ENCODE results near the gene SLC25A34.

The SLC25A34 gene

DNA sequence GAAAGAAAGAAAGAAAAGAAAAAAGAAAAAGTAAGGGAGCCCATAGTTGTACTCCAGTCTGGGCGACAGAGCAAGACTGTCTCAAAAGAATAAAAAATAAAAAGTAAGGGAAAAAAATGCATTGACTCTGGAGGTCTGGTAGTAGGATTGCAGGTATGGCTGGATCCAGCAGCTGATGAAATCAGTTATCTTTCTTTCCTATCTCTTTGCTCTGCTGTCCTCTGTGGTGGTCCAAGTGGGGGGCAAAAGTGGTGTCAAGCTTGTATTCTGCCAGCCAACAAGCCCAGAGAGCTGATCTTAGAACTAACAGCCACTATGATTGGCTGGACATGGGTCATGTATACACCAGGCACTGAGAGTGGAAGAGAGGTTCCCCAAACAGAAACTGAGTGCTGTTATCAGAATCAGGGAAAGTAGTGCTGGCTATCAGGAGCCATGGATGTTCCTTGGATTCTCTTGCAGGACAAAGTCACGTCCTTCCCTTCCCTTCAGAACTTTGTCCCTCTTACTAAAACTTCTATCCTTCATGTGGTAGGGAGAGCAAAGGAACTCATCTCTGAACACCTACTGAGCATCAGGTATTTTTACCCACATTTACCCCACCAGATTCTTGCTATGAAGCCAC lies 19.1 kb downstream of the SLC25A34 start:
- DNase-seq, result no peak

- no peak for DNase-seq
Measured at GRCh38 chr1:15755646-15756040, 19.6 kb downstream of the SLC25A34 start.

GRCh38 chr1:15756143-15757015 lies 20.3 kb downstream of the SLC25A34 start:
- DNase-seq, result no peak

DNA sequence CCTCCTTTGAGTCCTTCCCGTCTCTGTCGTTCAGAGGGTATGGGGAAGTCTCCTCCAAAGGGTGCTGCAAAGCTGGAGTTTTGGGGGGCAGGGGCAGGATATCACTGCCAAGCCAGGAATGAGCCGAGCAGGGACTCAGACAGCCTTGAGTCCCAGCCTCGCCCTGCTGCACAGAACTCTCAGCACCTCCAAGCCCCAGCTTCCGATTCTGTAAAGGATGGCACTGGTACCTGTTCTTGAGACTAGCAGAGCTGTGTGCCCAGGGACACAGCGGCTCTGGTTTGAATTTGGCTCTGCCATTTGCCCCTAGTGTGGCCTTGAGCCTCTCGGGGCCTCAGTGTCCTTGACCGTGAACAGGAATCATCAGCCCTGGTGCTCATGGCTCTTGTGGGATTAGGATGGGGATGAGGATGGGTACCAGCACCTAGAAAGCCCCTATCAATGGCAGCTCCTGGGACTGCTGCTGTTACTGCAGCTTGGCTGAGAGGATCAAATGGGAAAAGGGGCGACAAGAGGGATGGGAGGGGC lies 21.0 kb downstream of the SLC25A34 start:
- no peak for DNase-seq

GRCh38 chr1:15757575-15758342 lies 21.7 kb downstream of the SLC25A34 start:
- no peak for DNase-seq

DNA sequence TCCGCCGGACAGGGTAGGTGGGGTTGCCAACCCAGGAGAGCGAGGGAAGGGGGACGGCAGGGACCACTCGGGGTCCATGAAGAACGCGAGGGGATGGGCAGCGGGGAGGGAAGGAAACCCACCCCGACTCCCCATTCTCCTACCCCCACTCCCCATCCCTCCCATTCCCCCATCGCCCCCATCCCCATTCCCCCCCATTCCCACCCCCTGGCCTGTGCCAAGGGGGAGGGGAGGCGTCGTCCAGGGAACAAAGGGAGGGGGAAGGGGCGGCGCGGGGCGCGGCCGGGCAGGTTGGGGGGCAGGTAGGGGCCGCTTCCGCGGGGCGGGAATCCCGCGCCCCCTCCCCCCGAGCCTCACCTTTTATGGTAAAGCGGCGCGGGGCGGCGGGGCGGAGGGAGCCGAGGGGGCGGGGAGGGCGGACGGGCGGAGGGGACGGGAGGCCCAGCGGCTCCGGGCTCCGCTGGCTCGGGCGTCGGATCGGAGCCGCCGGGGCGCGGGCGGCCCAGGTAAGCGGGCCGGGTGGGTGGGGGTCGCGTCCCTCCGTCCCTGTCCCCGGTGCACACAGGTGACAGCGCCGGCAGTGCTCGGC lies 22.4 kb downstream of the SLC25A34 start, which contains the start of gene FBLIM1:
TSS of gene FBLIM1 (plus strand) at position 453 of the 589 bp plus-strand sequence. CDS start 6,189 bp downstream, outside the sequence.
- DNase-seq, result no peak

- no peak for DNase-seq
Measured at GRCh38 chr1:15758953-15759661, 23.0 kb downstream of the SLC25A34 start.

DNA sequence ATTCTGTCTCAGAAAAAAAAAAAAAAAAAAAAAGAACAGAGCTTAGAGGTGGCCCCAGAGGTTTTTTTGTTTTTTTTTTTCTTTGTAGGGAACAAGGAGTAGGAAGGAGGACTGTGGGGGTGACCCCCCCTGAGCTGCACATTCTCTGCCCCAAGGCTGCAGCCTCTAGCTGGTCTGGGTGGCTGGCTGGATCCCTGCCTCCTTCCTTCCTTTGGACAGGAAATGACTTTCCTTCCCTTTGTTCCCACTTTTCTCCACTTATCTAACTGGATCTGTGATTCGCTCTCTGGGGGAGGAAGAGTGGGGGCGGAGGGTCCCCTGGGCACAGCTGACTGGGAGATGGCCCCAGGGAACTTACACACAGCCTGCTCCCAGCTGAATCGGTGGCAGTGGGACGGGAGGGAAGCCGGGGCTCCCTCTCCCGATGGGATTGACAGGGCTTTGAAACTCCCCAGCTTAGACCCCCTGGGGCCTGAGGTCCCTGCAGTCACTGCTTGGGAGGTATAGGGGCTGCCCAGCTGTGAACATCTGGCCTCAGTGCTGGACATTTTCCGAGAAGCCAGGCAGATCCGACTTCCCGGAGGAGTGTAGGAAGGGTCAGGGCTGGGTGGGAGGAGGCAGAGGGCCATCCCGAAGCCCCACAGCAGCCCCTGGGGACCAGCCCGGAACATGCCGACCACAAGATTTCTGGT lies 24.6 kb downstream of the SLC25A34 start:
- DNase-seq, result no peak

DNA sequence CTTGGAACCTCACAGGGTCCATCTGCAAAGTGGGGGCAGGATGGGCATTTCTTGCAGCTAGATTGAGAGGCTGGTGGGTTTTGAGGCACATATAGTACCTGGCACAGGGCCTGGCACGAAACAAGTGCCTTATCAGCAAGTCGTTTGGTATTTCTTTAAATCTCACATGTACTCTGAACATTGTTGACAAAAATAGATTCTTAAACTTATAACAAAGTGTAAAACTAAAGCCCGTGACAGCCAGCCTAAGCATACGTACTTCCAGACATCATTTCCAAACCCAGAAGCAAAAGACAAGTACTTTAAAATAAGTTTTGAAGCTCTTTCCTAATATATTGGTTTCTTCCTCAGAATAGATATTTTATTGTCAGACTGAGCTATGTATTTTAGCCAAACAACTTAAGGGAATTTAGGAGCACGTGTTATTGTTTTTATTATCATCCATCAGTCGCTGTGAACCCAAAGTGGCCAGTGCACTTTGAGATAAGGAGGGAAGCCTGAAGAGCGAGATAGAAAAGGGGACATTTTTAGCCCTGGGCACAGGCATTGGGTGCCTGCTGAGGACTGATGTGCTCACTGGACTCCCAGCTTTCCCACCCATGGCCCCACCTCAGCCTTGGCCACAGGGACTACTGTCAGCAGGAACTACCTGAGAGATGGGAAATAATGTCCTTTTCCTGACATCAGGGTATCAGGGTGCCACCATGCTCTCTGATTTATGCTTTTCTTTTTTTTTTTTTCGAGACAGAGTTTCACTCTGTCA lies 25.5 kb downstream of the SLC25A34 start:
- no peak for DNase-seq

DNA sequence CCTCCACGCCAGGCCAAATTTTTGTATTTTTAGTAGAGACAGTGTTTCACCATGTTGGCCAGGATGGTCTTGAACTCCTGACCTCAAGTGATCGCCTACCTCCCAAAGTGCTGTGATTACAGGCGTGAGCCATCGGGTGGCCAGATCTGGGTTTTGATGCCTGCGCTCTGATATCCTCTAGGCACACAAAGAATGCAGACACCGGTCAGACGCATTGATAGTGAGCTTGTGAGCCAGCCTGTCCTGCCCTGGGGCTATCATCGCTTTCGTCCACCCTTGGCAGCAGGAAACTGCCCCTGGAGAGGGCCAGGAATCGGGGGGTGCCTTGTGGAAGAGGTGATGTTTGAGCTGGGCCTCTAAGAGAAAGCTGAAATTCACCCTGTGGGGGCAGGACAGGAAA lies 26.5 kb downstream of the SLC25A34 start:
- no peak for DNase-seq

DNA sequence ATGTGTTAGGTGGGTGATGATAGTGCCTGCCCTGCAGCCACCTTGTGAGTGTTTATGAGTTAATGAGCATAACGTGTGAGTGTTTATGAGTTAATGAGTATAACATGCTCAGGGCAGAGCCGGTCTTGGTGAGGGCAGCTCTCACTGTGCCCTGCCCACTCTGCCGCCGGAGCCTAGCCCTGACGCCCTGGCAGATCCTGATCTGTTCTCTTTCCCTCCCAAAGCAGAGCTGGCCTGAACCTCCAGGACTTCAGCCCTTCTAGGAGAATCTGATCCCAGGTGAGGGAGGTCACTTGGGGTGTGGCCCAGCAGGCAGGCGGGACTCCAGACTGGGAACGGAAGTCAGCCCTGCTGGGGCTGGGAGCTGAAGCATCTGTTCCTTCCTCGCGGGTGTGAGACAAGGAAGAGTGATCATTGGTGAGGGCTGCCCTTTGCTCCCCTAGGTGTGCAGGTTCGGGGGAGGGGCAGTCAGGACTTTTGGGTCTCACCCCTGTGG lies 28.3 kb downstream of the SLC25A34 start:
- no peak for DNase-seq

- DNase-seq, result no peak
Measured at GRCh38 chr1:15764890-15765289, 28.8 kb downstream of the SLC25A34 start.

GRCh38 chr1:15765495-15766194 lies 29.6 kb downstream of the SLC25A34 start:
- DNase-seq, result no peak

- DNase-seq, result no peak
Measured at GRCh38 chr1:15767941-15768340, 31.9 kb downstream of the SLC25A34 start.

DNA sequence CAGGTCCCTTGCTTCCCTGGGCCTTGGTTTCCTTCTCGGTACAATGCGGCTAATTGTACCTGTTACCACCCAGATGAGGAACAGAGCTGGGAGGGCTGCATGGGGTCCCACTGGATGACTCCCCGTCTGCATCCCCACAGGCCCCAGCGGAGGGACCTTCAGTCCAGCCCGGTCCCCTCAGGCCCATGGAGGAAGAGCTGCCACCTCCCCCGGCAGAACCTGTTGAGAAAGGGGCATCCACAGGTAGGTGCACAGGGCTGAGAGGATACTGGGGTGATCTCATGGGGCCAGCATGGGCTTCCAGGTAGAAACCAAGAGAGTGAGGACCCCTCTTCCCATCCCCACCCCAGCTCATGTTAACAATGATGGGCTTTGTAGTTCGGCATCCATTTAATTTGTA lies 32.3 kb downstream of the SLC25A34 start:
- no peak for DNase-seq

DNA sequence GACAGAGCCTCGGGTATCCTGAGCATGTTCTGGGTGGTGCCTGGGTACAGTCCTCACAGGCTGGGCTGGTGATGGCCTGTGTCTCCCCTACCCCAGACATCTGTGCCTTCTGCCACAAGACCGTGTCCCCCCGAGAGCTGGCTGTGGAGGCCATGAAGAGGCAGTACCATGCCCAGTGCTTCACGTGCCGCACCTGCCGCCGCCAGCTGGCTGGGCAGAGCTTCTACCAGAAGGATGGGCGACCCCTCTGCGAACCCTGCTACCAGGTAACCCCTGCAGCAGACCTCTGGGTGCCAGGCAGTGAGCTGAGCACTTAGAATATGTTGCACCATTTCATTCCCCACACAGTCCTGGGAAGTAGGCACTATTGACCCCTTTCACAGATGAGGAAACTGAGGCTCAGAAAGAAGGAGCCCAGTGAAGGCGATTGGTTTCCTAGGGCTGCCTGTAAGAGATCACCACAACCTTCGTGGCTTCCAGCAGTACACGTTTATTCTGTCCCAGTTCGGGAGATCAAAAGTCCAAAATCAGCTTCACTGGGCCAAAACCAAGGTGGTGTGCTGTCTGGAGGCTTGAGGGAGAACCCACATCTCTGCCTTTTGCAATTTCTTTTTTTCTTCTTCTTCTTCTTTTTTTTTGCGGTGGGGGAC lies 34.4 kb downstream of the SLC25A34 start:
- DNase-seq, result no peak

DNA sequence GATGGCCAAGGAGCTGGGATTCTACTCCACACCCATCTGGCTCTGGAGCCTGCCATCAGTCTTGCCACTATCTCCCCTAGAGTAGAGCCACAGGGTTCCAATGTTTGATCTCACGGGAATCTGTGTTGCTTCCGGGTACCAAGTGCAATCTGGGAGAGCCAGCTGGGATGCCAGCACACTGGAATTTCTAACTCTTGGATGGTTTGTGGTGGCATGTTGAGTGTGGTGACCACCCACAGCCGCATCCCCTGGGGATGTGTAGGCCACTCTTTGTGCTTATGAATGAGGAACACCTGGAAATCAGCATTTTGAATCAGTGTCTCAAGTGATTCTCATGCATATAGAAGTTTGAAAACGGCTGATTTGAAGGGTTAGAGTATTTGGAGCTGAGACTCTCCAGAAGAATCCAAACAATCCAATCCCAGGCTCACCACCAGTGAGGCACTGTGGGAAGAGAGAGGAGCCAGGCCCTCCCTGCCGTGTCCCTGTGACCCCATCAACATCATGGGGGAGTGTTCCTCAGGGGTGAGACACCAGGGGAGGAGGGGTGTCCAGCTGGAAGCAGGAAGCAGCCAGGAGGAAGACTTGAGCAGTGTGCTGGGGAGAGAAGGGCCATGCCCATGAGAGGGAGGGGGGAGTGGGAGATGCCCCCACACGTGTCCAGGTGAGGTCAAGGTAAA lies 35.9 kb downstream of the SLC25A34 start:
- no peak for DNase-seq

GRCh38 chr1:15775706-15776105 lies 39.6 kb downstream of the SLC25A34 start:
- no peak for DNase-seq
